Kidney (tissue), 14 donors: Measurements from ENCODE around the gene A1BG. TPM values are rescaled to one million over a fixed set of nuclear protein-coding genes. Genes with fewer than 3 reads are reported as not detected.
"Not testable (repeated sequence)": the region's sequence is repeated elsewhere in the genome, so short reads cannot be mapped to it uniquely, and the experiment has no call there.

Experiments
- DNase-seq, 5 donors: peaks; one replicate each; pipeline ENCODE4 v3.0.0-alpha.2; 2013 to 2020
- FAIRE-seq: peaks from 2 replicates; lab custom pipeline; 2012; peaks lifted over from hg19 to GRCh38; lab: Jason Lieb, UNC
- H3K27ac ChIP-seq, 2 donors: one replicate each; pipeline ENCODE4 v1.7.0; 2013; ENCODE audit warnings: low read depth in 2 of 2, low read length in 2 of 2, inconsistent platforms in 1 of 2
- H3K27me3 ChIP-seq: one replicate; pipeline ENCODE4 v1.7.1; 2013; ENCODE audit warnings: low read length, inconsistent platforms; ENCODE audit not compliant: control insufficient read depth, insufficient read depth
- H3K36me3 ChIP-seq, 3 donors: one replicate each; pipeline versions ENCODE4 v1.7.0 to v1.7.1; 2013; ENCODE audit warnings: low read length in 3 of 3, control low read depth in 1 of 3, inconsistent platforms in 1 of 3; ENCODE audit not compliant: insufficient read depth in 3 of 3, control insufficient read depth in 2 of 3
- H3K4me1 ChIP-seq, 3 donors: one replicate each; pipeline versions ENCODE4 v1.7.0 to v1.7.1; 2013; ENCODE audit warnings: low read length in 3 of 3, inconsistent platforms in 1 of 3, low read depth in 1 of 3; ENCODE audit not compliant: control insufficient read depth in 2 of 3, insufficient read depth in 2 of 3
- H3K4me3 ChIP-seq, 3 donors: one replicate each; pipeline versions ENCODE4 v1.7.0 to v1.8.1; 2013; ENCODE audit warnings: low read length in 3 of 3, control low read depth in 1 of 3, inconsistent platforms in 1 of 3
- H3K9ac ChIP-seq, 3 donors: one replicate each; pipeline versions ENCODE4 v1.7.0 to v1.7.1; 2013; ENCODE audit warnings: low read length in 3 of 3, control low read depth in 1 of 3, inconsistent platforms in 1 of 3
- H3K9me3 ChIP-seq, 3 donors: one replicate each; pipeline versions ENCODE4 v1.7.0 to v1.7.1; 2013; ENCODE audit warnings: low read length in 3 of 3, control low read depth in 1 of 3, inconsistent platforms in 1 of 3; ENCODE audit not compliant: control insufficient read depth in 2 of 3, insufficient read depth in 1 of 3
- CTCF ChIP-seq: IDR thresholded peaks from 3 replicates; pipeline ENCODE4 v1.5.1; 2012; ENCODE audit warnings: mild to moderate bottlenecking, moderate library complexity, borderline replicate concordance; ENCODE audit not compliant: insufficient read depth; ENCODE audit errors: extremely low read depth
- intact Hi-C: fragments of 100-400 bp; cut with DNase I; formaldehyde crosslinking; loops from one replicate; pipeline ENCODE4 v1.11.1; 2022
- polyA plus RNA-seq: library from polyadenylated mRNA; stranded (reverse); fragments of 350-450 nt; fragmentation: Illumina TruSeq; extraction: RNeasy Lipid Tissue Mini Kit (QIAGEN cat#74804); gene quantifications from one replicate; pipeline ENCODE4 v1.2.3, GENCODE V29; 2014; ENCODE audit warnings: low read depth, low replicate concordance; ENCODE audit not compliant: insufficient read depth
- total RNA-seq: library from RNA; stranded (reverse); fragmentation: NEBNext Ultra II Directional; extraction: Animal tissue kit (Norgen Biotek cat#: 25700); gene quantifications from one replicate; pipeline ENCODE4 v1.2.1, GENCODE V29; 2021
- donor health status: control.
- donor health status: control.
- donor health status: control.
- donor health status: control.
- donor health status: control.
- donor health status: DM: yes; HTN: yes; CAD: no.
- donor health status: Normal renal cell carcinoma (clear cell type).

A1BG gene
- total and polyA plus RNA-seq, 2 donors from 2014 or later: 10.9 to 19.0 TPM

DNA sequence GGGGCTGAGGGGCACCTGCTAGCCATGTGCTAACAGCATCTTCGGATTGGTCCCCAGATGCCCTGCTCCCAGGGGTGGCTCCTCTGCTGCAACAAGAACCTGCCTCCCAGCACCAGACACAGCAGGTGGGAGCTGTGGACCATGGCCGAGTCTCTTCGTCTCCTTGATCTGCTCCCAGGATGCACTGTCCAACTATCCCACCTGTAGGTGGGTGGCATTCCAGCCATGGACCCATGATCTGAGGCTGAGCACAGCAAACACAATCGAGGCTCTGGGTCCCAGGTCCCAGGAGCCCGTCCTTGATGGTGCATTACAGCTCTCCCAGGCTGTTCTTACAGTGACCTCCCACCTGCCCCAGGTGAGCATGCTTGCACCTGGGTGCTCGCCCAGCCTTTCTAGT, 26.0 kb upstream of the A1BG start:
- Histone ChIP-seq H3K9me3 (no peaks in the 10 kb centered on the region), H3K4me1 (peaks cover 0 to 17% (median 0%) of the 10 kb centered on the region in 3 donors), H3K4me3 (peak overlapping the region in 1 of 3 donors; percentile 94), H3K36me3 (no peaks in the 10 kb centered on the region), H3K9ac (no peak overlapping the region), H3K27ac (no peak overlapping the region), H3K27me3 (no peaks in the 10 kb centered on the region)
- FAIRE-seq (no peak), DNase-seq (peak in 1 of 5 donors; percentile 47)
- no peak for TF ChIP-seq CTCF
- intact Hi-C loops: no loop called here

DNA sequence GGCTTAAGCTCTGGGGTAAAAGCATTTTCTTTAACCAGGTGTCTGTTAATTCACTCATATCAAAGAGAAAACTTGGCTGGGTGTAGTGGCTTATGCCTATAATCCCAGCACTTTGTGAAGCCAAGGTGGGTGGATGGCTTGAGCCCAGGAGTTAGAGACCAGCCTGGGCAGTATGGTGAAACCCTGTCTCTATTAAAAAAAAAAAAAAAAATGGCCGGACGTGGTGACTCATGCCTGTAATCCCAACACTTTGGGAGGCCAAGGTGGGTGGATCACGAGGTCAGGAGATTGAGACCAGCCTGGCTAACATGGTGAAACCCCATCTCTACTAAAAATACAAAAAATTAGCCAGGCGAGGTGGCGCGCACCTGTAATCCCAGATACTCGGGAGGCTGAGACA, 23.4 kb upstream of the A1BG start:
- H3K36me3 ChIP-seq, H3K27ac ChIP-seq, DNase-seq, H3K9me3 ChIP-seq, FAIRE-seq, H3K9ac ChIP-seq, H3K27me3 ChIP-seq, intact Hi-C loops, H3K4me3 ChIP-seq: not testable (repeated sequence)
- H3K4me1 ChIP-seq: peaks cover 0 to 14% (median 0%) of the 10 kb centered on the region in 3 donors

- peaks cover 0 to 2% (median 0%) of the 10 kb centered on the region in 3 donors for H3K4me1 ChIP-seq
- FAIRE-seq (no peak), DNase-seq (no peak)
- intact Hi-C loops: no loop called here
- TF ChIP-seq CTCF: no peak
- no peaks in the 10 kb centered on the region for H3K9me3 ChIP-seq
- no peak overlapping the region for H3K27ac ChIP-seq
- no peak overlapping the region for H3K4me3 ChIP-seq
- no peaks in the 10 kb centered on the region for H3K36me3 ChIP-seq
- no peak overlapping the region for H3K9ac ChIP-seq
- no peaks in the 10 kb centered on the region for H3K27me3 ChIP-seq
These were observed 20.9 kb upstream of the A1BG start for GRCh38 chr19:58374200-58374599.

GRCh38 chr19:58372311-58373133, 19.2 kb upstream of the A1BG start:
- intact Hi-C loops: no loop called here
- no peak overlapping the region for H3K9ac ChIP-seq
- H3K27me3 ChIP-seq: no peaks in the 10 kb centered on the region
- H3K36me3 ChIP-seq: no peaks in the 10 kb centered on the region
- no peak overlapping the region for H3K27ac ChIP-seq
- no peak overlapping the region for H3K4me3 ChIP-seq
- H3K9me3 ChIP-seq: no peaks in the 10 kb centered on the region
- no peak for TF ChIP-seq CTCF
- no peak for DNase-seq
- H3K4me1 ChIP-seq: no peaks in the 10 kb centered on the region
- no peak for FAIRE-seq
